GM12874 (cell line): Measurements from ENCODE around the gene TMED7.

Experiments
- TF ChIP-seq, protein P1 (sequence below): IDR thresholded peaks from 2 replicates; pipeline ENCODE4 v1.5.1; 2011; ENCODE audit warnings: low read depth, mild to moderate bottlenecking, control low read depth, low read length, moderate library complexity; ENCODE audit not compliant: insufficient read depth

The TMED7 gene

DNA sequence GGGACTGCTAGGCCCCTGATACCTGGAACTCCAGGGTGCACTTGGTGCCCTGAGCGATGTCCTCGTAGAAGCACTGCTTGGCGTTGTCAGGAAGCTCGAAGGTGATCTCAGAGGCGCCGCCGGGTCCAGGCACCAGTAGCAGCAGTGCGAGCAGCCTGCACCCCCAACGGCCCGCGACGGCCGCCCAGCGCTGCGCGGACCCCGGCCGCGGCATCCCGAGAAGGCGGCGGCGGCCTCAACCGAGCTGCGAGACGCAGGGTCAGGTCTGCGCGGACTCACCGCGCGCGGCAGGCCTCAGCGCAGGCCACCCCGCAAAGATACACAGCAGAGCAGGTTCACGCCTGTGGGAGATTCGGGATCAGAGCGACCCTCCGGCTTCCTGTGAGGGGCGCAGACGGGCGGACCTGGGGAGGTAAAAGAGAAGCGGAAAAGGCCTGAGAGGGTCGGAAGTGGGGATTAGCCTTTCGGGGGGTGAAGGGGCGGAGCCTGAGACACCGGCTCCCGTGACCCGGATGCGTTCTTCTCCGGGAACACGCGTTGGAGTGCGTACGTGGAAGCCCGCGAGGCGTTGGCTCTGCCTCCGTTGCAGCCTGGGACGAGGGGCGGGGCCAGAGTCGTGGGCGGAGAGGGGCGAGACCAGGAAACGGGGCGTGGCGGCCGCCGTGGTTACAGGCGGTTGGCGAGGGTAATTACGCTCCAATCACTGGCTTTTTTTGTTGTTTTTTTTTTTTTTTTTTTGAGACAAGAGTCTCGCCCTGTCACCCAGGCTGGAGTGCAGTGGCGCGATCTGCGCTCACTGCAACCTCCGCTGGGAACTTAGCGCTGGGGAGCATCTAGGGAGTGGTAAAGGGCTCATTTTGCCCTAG lies at the start of gene TMED7:
Gene TMED7, minus strand, starts transcription at position 458 of the 866 bp plus-strand sequence. Its CDS starts 244 bp downstream, at position 214.
- TF ChIP-seq, protein P1, sequence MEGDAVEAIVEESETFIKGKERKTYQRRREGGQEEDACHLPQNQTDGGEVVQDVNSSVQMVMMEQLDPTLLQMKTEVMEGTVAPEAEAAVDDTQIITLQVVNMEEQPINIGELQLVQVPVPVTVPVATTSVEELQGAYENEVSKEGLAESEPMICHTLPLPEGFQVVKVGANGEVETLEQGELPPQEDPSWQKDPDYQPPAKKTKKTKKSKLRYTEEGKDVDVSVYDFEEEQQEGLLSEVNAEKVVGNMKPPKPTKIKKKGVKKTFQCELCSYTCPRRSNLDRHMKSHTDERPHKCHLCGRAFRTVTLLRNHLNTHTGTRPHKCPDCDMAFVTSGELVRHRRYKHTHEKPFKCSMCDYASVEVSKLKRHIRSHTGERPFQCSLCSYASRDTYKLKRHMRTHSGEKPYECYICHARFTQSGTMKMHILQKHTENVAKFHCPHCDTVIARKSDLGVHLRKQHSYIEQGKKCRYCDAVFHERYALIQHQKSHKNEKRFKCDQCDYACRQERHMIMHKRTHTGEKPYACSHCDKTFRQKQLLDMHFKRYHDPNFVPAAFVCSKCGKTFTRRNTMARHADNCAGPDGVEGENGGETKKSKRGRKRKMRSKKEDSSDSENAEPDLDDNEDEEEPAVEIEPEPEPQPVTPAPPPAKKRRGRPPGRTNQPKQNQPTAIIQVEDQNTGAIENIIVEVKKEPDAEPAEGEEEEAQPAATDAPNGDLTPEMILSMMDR: no peak

DNA sequence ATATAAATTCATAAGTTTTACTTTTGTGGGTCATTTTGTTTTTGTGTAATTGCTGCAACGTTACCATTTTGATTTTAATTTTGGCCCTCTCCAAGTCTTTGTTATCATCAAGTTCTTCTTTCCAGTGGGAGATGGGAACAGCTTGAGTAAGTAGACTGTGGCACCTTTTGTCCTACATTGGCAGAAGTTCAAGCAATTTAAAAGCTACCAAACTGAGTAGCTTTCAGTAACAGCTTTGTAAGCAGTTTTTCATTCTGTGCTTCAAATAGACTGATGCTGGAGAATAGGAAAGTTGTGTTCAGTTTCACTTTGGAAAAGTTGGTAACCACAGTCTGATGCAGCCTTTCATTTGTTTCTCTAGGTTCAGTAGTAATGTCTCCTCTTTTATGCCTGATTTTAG lies 47.8 kb upstream of the TMED7 start:
- TF ChIP-seq, protein P1: no peak

DNA sequence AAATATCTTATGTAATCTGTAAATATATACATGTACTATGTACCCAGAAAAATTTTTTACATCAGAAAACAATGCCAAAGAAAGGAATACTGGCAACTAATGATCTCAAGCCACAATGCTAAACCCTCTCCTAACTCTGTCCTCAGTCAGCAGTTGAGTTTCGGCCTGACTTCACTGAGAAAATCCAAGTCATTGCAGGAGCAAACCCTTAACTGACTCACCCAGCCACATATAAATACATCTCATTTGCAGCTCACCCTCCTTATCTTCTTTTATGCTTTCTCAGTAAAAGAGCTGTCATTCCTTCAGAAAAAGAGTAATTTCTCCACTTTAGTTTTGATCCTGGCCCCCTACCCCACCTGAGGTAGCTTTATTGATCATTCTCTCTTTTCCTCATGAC lies 46.1 kb upstream of the TMED7 start:
- TF ChIP-seq, protein P1: no peak

DNA sequence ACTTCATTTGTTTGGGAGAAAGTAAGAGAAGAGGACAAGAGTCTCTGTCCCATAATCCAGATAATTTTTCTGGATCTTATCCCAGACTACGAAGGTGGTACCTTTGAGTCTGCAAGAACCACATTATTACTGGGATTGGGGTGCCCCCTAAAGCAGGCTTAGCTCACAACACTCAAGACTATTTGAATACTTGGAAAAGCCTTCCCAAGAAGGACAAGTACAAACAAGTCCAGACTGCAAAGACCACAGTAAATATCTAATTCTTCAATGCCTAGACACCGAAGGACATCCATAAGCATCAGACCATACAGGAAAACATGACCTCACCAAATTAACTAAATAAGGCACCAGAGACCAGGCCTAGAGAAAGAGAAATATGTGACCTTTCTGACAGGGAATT lies 40.2 kb upstream of the TMED7 start:
- TF ChIP-seq, protein P1: no peak

DNA sequence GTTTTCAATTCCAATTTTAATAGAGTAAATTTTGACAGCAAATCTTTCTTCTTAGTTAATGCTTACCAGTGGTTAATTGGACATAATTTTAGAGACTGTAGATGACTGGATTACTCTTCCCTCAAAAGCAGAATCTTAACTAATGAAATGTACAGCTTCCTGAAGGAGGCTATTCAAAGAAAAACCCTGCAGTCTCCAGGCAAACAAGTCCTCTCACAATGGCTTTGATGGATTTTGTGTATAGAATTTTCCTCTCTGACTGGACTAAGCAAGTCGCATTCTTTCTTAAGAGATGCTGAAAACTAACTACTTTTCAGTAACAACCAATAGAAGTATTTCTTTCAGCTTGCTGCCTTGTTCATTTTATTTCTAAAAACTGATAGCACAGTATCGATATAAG lies 35.7 kb upstream of the TMED7 start:
- TF ChIP-seq, protein P1: no peak

DNA sequence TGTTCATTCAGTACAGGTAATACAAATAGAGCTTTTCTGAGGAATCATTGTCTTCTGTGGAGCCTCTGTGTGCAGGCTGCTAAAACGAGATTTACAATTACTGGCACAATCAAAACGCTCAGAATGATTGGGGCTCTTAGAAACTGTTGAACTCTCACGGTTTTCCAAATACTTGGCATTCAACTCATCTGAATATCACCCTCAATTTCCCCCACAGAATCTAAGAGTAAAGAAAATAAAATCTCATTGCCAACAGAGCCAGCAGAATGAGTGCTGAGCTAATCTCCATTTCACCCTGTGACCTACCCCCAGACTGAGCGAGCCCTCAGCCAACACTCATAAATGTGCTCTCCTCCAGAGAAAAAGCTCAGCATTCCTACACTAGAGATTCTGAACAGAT lies 35.3 kb upstream of the TMED7 start:
- TF ChIP-seq, protein P1: no peak

DNA sequence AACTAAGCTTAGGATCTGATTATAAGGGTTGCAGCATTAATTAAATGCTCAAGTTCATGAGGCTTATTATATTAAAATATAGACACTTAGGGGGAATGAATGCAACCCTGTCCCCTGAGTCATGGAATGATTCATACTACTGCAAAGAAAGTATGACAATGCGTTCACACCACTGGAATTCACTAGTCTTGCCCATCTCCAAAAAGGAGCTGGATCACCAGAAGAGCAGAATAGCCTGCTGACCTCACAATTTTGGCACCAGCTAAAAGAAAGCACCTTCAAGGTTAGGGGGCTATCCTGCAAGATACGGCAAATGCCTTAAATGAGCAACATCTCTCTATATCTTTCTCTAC lies 32.0 kb upstream of the TMED7 start:
- TF ChIP-seq, protein P1: no peak
